WTC11 (cell line): ENCODE results near the gene COL4A3. TPM values are rescaled to one million over a fixed set of nuclear protein-coding genes. Genes with fewer than 3 reads are reported as not detected.
A peak's percentile ranks its signal among the peaks of the same experiment; 100 is the strongest.

Experiments used
- ATAC-seq: fragments of 200-7000 bp; cut with Tn5 transposase; 2 replicates; pipeline ENCODE4 v1.10.0; 2021; ENCODE audit warnings: mild to moderate bottlenecking, moderate library complexity
- CTCF ChIA-PET: fragments of 300-600 bp; sonication (Branson Sonifier 250); formaldehyde crosslinking; loops from one replicate; lab custom pipeline; 2021; ENCODE audit warnings: antibody characterized with exemption; lab: Charles Lee
- POLR2A ChIA-PET: fragments of 350-600 bp; sonication (Branson Sonifier 250); formaldehyde crosslinking; loops from one replicate; lab custom pipeline; 2021; ENCODE audit warnings: antibody characterized with exemption; lab: Charles Lee
- DNase-seq: peaks from one replicate; pipeline ENCODE4 v3.0.0; 2021; ENCODE audit warnings: low spot score
- H3K27ac Mint-ChIP-seq: 2 replicates; pipeline ENCODE4 v1.8.0; 2021; ENCODE audit warnings: mixed read lengths
- H3K27me3 Mint-ChIP-seq: 2 replicates; pipeline ENCODE4 v1.8.0; 2021; ENCODE audit warnings: low read depth, mild to moderate bottlenecking, moderate library complexity, mixed read lengths
- H3K36me3 Mint-ChIP-seq: 2 replicates; pipeline ENCODE4 v1.8.0; 2021; ENCODE audit warnings: mixed read lengths
- H3K4me1 Mint-ChIP-seq: 2 replicates; pipeline ENCODE4 v1.8.0; 2022; ENCODE audit warnings: mixed read lengths
- H3K4me3 Mint-ChIP-seq: 2 replicates; pipeline ENCODE4 v1.8.0; 2021; ENCODE audit warnings: mild to moderate bottlenecking, moderate library complexity, mixed read lengths
- H3K9me3 Mint-ChIP-seq: 2 replicates; pipeline ENCODE4 v1.8.0; 2021; ENCODE audit warnings: mixed read lengths
- ATF1 ChIP-seq: sonication (generic); formaldehyde crosslinking; IDR thresholded peaks from 2 replicates; pipeline ENCODE4 v1.8.1; 2023; ENCODE audit warnings: mild to moderate bottlenecking, moderate library complexity, missing genetic modification reagents
- CBFB ChIP-seq: sonication (generic); formaldehyde crosslinking; IDR thresholded peaks from 2 replicates; pipeline ENCODE4 v1.8.1; 2022; ENCODE audit warnings: mild to moderate bottlenecking, low read depth, missing genetic modification reagents
- CREB1 ChIP-seq: sonication (generic); formaldehyde crosslinking; IDR thresholded peaks from 2 replicates; pipeline ENCODE4 v1.8.0; 2023; ENCODE audit warnings: mild to moderate bottlenecking, missing genetic modification reagents
- NFATC4 ChIP-seq: fragments of 250-450 bp; sonication (Bioruptor Pico); IDR thresholded peaks from 2 replicates; pipeline ENCODE4 v1.9.0; 2021; ENCODE audit warnings: mild to moderate bottlenecking
- SMAD3 ChIP-seq: sonication (generic); formaldehyde crosslinking; IDR thresholded peaks from 2 replicates; pipeline ENCODE4 v1.8.0; 2022; ENCODE audit warnings: missing genetic modification reagents, mild to moderate bottlenecking, borderline replicate concordance
- SP1 ChIP-seq: sonication (generic); formaldehyde crosslinking; conservative IDR thresholded peaks from 2 replicates; pipeline ENCODE4 v1.8.1; 2022; ENCODE audit warnings: missing genetic modification reagents
- ZBTB21 ChIP-seq: sonication (generic); formaldehyde crosslinking; IDR thresholded peaks from 2 replicates; pipeline ENCODE4 v1.8.1; 2023; ENCODE audit warnings: mild to moderate bottlenecking, missing genetic modification reagents, borderline replicate concordance
- ZNF396 ChIP-seq: fragments of 250-450 bp; sonication (Bioruptor Pico); IDR thresholded peaks from 2 replicates; pipeline ENCODE4 v1.8.0; 2021; ENCODE audit warnings: mild to moderate bottlenecking, moderate library complexity, borderline replicate concordance
- ZNF671 ChIP-seq: fragments of 250-450 bp; sonication (Bioruptor Pico); IDR thresholded peaks from 2 replicates; pipeline ENCODE4 v1.8.0; 2021; ENCODE audit warnings: mild to moderate bottlenecking
- total RNA-seq: library from RNA; stranded (reverse); gene quantifications from 3 replicates; pipeline ENCODE4 v1.2.3, GENCODE V29; 2021
- TF ChIP-seq, protein P1 (sequence below): fragments of 200-600 bp; IDR thresholded peaks from 2 replicates; pipeline ENCODE4 v1.8.0; 2022; ENCODE audit warnings: antibody characterized with exemption
- TF ChIP-seq, protein P2 (sequence below): sonication (generic); formaldehyde crosslinking; IDR thresholded peaks from 2 replicates; pipeline ENCODE4 v1.8.1; 2022; ENCODE audit warnings: mild to moderate bottlenecking, moderate library complexity, missing genetic modification reagents
- TF ChIP-seq, protein P3 (sequence below): sonication (generic); formaldehyde crosslinking; IDR thresholded peaks from 2 replicates; pipeline ENCODE4 v1.8.1; 2023; ENCODE audit warnings: mild to moderate bottlenecking, missing genetic modification reagents, moderate library complexity
- TF ChIP-seq, protein P4 (sequence below): sonication (generic); formaldehyde crosslinking; IDR thresholded peaks from 2 replicates; pipeline ENCODE4 v1.8.0; 2023; ENCODE audit warnings: missing genetic modification reagents, mild to moderate bottlenecking, borderline replicate concordance
- TF ChIP-seq, protein P5 (sequence below): fragments of 250-450 bp; sonication (Bioruptor Pico); IDR thresholded peaks from 2 replicates; pipeline ENCODE4 v1.9.0; 2021; ENCODE audit warnings: mild to moderate bottlenecking, borderline replicate concordance

Gene COL4A3
- total RNA-seq, 1 experiment from 2014 or later, result 0.90 TPM

DNA sequence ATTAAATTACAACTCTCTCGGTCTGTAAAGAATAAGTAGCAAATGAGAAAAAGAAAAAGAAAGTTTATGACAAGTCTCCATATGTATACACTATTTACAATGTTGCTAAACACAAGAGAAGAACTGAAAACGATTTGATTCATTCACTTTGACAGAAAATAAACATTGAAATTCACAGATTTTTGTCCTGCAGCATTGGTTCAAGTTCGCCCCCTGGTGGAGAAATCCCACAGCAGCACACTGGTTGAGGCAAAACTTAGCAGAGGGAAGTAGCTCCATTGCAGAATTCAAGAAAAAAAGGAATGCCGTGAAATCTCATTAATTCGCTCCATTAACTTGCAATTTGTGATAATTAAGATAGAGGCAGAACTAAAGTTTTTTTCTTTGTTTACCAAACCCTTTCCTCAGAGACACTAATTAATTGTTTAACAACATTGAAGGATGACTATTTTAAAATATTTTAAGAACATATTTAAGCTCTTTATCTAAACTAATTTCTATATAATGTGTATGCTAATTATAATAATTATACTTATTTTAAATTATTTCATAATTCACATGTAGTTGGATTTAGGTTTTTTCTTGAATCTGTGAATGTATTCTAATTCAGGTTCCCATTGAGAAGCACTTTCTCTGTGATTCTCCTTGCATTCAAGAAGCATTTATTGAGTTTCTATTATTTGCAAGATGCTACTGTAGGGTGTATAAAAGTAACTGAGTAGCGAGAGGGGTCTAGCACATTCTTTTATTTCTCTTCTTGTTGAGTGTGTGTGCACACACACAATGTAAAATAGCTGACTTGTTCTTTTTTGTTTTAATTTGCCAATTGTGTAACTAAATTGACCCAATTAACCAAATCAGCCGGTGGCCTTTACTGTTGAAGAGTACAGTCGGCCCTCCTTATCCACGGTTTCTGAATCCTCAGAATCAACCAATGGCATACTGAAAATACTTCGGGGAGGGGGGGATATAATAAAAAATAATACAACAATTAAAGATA lies 74.1 kb downstream of the COL4A3 start:
- ChIA-PET CTCF (interaction anchor here (0.6 to 2.9 kb wide), 47 partner anchors 7 to 1573 kb away, joined by 3 to 99 read pairs (median 4); partner anchors contain the start of genes COL4A3 and COL4A4), POLR2A (no interaction called here)
- DNase-seq (peak; percentile 79), ATAC-seq (peak; percentile 33; the same call in 1 of the 2 replicates)
- H3K27ac Mint-ChIP-seq, result no peak overlapping the region
- TF ChIP-seq, protein P1, sequence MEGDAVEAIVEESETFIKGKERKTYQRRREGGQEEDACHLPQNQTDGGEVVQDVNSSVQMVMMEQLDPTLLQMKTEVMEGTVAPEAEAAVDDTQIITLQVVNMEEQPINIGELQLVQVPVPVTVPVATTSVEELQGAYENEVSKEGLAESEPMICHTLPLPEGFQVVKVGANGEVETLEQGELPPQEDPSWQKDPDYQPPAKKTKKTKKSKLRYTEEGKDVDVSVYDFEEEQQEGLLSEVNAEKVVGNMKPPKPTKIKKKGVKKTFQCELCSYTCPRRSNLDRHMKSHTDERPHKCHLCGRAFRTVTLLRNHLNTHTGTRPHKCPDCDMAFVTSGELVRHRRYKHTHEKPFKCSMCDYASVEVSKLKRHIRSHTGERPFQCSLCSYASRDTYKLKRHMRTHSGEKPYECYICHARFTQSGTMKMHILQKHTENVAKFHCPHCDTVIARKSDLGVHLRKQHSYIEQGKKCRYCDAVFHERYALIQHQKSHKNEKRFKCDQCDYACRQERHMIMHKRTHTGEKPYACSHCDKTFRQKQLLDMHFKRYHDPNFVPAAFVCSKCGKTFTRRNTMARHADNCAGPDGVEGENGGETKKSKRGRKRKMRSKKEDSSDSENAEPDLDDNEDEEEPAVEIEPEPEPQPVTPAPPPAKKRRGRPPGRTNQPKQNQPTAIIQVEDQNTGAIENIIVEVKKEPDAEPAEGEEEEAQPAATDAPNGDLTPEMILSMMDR, result peak; percentile 83
- TF ChIP-seq, protein P2, sequence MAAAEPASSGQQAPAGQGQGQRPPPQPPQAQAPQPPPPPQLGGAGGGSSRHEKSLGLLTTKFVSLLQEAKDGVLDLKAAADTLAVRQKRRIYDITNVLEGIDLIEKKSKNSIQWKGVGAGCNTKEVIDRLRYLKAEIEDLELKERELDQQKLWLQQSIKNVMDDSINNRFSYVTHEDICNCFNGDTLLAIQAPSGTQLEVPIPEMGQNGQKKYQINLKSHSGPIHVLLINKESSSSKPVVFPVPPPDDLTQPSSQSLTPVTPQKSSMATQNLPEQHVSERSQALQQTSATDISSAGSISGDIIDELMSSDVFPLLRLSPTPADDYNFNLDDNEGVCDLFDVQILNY, result no peak
- H3K36me3 Mint-ChIP-seq, result no peaks in the 10 kb centered on the region
- no peaks in the 10 kb centered on the region for H3K9me3 Mint-ChIP-seq
- peaks cover 33% of the 10 kb centered on the region for H3K4me1 Mint-ChIP-seq
- H3K27me3 Mint-ChIP-seq, result no peaks in the 10 kb centered on the region
- no peak overlapping the region for H3K4me3 Mint-ChIP-seq

DNA sequence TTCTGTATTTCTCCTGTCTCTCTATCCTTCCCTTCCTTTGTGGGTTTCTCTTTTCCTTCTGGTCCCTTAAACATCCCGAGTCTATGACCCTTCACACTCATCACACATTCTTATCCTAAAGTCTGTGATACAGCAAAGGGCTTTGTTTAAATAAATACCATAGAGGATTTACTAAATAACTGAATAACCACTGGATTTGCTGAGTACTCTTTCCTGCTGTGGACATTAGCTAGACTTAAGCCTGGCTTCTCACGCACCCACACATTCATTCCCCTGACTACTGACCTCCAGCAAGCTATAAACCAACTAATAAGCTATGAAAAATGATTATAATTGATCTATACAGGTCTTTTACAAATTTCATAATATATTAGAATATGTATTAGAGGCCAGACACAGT lies 76.6 kb downstream of the COL4A3 start:
- Mint-ChIP-seq H3K9me3 (no peaks in the 10 kb centered on the region), H3K27me3 (no peaks in the 10 kb centered on the region), H3K36me3 (no peaks in the 10 kb centered on the region)
- ATAC-seq (no peak), DNase-seq (no peak)
- CTCF ChIA-PET, result interaction anchor here (2.4 kb wide), 1 partner anchor 109 kb away, joined by 9 read pairs; no protein-coding TSS in a partner anchor
- no peak for TF ChIP-seq ZNF396 (CRISPR knock-in tag)
- TF ChIP-seq, protein P3, sequence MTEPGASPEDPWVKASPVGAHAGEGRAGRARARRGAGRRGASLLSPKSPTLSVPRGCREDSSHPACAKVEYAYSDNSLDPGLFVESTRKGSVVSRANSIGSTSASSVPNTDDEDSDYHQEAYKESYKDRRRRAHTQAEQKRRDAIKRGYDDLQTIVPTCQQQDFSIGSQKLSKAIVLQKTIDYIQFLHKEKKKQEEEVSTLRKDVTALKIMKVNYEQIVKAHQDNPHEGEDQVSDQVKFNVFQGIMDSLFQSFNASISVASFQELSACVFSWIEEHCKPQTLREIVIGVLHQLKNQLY (CRISPR knock-in tag), result no peak
- no peak for TF ChIP-seq SMAD3 (CRISPR knock-in tag)
- no peak for TF ChIP-seq SP1 (CRISPR knock-in tag)
- no peak for TF ChIP-seq ZNF671 (CRISPR knock-in tag)
- TF ChIP-seq, protein P4, sequence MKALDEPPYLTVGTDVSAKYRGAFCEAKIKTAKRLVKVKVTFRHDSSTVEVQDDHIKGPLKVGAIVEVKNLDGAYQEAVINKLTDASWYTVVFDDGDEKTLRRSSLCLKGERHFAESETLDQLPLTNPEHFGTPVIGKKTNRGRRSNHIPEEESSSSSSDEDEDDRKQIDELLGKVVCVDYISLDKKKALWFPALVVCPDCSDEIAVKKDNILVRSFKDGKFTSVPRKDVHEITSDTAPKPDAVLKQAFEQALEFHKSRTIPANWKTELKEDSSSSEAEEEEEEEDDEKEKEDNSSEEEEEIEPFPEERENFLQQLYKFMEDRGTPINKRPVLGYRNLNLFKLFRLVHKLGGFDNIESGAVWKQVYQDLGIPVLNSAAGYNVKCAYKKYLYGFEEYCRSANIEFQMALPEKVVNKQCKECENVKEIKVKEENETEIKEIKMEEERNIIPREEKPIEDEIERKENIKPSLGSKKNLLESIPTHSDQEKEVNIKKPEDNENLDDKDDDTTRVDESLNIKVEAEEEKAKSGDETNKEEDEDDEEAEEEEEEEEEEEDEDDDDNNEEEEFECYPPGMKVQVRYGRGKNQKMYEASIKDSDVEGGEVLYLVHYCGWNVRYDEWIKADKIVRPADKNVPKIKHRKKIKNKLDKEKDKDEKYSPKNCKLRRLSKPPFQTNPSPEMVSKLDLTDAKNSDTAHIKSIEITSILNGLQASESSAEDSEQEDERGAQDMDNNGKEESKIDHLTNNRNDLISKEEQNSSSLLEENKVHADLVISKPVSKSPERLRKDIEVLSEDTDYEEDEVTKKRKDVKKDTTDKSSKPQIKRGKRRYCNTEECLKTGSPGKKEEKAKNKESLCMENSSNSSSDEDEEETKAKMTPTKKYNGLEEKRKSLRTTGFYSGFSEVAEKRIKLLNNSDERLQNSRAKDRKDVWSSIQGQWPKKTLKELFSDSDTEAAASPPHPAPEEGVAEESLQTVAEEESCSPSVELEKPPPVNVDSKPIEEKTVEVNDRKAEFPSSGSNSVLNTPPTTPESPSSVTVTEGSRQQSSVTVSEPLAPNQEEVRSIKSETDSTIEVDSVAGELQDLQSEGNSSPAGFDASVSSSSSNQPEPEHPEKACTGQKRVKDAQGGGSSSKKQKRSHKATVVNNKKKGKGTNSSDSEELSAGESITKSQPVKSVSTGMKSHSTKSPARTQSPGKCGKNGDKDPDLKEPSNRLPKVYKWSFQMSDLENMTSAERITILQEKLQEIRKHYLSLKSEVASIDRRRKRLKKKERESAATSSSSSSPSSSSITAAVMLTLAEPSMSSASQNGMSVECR (CRISPR knock-in tag), result no peak
- TF ChIP-seq CBFB (CRISPR knock-in tag), result no peak
- no peak for TF ChIP-seq CREB1
- TF ChIP-seq, protein P5, sequence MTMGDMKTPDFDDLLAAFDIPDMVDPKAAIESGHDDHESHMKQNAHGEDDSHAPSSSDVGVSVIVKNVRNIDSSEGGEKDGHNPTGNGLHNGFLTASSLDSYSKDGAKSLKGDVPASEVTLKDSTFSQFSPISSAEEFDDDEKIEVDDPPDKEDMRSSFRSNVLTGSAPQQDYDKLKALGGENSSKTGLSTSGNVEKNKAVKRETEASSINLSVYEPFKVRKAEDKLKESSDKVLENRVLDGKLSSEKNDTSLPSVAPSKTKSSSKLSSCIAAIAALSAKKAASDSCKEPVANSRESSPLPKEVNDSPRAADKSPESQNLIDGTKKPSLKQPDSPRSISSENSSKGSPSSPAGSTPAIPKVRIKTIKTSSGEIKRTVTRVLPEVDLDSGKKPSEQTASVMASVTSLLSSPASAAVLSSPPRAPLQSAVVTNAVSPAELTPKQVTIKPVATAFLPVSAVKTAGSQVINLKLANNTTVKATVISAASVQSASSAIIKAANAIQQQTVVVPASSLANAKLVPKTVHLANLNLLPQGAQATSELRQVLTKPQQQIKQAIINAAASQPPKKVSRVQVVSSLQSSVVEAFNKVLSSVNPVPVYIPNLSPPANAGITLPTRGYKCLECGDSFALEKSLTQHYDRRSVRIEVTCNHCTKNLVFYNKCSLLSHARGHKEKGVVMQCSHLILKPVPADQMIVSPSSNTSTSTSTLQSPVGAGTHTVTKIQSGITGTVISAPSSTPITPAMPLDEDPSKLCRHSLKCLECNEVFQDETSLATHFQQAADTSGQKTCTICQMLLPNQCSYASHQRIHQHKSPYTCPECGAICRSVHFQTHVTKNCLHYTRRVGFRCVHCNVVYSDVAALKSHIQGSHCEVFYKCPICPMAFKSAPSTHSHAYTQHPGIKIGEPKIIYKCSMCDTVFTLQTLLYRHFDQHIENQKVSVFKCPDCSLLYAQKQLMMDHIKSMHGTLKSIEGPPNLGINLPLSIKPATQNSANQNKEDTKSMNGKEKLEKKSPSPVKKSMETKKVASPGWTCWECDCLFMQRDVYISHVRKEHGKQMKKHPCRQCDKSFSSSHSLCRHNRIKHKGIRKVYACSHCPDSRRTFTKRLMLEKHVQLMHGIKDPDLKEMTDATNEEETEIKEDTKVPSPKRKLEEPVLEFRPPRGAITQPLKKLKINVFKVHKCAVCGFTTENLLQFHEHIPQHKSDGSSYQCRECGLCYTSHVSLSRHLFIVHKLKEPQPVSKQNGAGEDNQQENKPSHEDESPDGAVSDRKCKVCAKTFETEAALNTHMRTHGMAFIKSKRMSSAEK (CRISPR knock-in tag), result no peak
- no peak for TF ChIP-seq ATF1 (CRISPR knock-in tag)
- no peak for TF ChIP-seq NFATC4 (CRISPR knock-in tag)
- TF ChIP-seq ZBTB21 (CRISPR knock-in tag), result no peak
- TF ChIP-seq, all 79 proteins: peak for 0
- Mint-ChIP-seq H3K27ac (peak overlapping the region; percentile 21), H3K4me3 (no peak overlapping the region), H3K4me1 (peaks cover 24% of the 10 kb centered on the region)
- POLR2A ChIA-PET, result no interaction called here
